HG03575 (cell line): ENCODE results near the gene NCKAP5L.
A peak's percentile ranks its signal among the peaks of the same experiment; 100 is the strongest.

Experiments
- ATAC-seq: cut with Tn5 transposase; IDR thresholded peaks from one replicate; pipeline ENCODE4 v1.9.1; 2021; ENCODE audit not compliant: unreplicated experiment, insufficient number of reproducible peaks, low FRiP score; ENCODE audit errors: extremely low read depth

Gene NCKAP5L

GRCh38 chr12:49763006-49763591 is 65.1 kb downstream of the NCKAP5L start:
- no peak for ATAC-seq

DNA sequence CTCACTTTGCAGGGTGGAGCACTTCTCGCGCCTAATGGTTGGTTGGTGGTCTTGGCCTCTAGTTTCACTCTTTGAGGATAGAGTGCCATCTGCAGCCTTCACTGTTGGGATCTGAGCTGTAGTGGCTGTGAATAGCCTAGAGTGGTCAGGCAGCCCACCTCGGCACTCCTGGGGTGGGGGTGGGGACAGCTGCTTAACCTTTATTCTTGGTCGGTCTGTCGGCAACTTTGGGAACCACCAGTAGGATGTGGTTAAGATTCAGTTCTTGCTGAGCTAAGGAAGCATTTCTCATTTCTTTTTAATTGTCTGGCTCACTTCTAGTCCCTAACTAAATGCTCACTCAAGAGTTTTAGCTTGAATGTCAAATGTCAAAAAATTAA is 65.8 kb downstream of the NCKAP5L start:
- ATAC-seq: no peak

DNA sequence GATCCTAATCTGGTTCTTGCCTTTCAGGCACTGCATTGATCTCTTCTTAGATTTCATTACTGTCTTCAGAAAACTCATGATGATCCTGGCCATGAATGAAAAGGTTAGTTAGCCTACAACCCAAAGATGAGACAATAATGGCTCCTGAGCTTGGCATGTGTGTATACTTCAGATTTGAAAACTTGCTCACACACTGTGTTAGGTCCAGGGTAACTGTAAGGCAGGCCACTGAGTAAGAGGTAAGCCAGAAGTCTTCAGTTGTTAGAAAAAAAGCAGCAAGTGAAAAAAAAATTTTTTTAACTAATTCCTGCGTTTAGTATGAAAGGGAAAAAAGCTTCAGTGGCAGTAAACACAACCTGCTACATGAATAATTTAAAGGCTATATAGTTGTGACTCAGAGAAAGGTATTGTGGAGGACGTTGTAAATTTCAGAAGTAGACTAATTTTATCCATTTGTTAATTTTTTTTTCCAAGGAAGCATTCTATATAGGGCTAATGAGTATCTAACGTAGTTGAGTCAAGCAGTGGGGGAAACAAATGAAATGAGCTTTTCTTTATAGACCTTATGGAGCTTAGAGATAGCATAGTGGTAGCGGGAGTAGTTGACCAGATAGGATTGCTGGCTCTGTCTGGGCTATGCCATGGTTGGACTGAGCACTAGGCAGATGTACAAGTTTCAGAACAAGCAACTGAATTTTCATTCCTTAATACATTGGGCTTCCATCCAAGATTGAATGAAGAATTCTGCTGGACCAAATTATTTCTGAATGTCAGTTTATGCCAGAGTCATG is 66.3 kb downstream of the NCKAP5L start:
- ATAC-seq: no peak

DNA sequence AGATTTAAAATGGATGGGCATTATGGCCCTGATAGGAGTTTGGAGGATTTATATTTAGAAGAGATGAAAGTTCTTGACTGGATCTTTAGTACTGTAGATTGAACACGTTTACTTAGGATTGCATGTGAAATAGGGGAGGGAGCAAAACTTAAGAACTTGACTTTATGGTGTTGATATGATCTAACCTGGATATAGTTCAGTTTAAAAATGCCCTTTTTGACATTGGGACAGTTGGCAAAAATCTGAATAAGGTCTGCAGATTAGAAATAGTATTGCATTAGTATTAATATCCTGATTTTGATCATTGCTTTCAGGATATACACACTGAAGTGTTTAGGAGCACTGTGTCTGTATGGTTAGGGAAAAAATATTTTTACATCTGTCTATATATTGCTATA is 77.2 kb downstream of the NCKAP5L start:
- ATAC-seq: no peak

DNA sequence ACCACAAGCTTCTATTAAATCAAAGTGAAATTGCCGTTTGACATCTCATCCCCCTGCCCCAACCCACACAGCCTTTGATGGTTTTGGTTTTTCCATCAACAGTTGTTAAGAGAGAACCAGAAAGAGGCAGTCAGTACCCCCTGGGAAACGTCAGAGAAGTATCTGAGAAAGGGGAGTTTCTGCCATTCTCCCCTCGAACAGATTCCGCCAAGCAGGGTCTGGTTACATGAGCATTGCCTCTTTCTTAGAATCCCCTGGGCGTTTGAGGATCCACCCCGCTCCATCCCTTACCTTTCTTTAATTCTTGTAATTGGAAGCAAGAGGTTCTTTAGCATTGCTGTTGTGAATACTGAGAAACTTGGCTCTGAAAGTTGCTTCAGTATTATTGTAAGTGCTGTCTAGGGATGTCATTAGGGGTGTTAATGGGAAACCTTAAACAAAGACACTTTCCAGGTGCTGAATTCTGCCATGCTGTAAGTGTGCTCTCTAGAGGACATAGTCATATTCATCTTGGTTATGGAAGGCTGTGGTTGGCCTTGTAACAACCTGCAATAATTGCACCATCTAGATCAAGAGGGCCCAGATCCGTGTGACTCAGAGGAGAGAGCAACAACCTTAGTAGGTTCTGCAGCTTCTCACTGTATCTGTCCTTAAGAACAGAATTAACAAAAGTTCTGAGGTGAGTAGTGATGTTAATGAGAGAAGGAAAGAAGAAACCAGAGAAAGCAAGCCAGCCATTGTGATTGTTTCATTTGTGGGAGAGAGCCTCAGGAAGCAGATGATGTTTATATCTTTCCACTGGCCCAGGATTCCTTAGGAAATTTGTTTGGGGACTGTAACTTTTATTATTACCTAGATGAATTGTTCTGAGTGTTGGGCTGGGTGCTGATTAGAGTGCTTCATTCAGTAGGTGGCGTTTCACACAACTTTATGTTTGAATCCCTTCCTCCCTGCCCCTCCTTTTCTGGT is 77.9 kb downstream of the NCKAP5L start:
- no peak for ATAC-seq

GRCh38 chr12:49748800-49749199 is 79.4 kb downstream of the NCKAP5L start:
- ATAC-seq: no peak

DNA sequence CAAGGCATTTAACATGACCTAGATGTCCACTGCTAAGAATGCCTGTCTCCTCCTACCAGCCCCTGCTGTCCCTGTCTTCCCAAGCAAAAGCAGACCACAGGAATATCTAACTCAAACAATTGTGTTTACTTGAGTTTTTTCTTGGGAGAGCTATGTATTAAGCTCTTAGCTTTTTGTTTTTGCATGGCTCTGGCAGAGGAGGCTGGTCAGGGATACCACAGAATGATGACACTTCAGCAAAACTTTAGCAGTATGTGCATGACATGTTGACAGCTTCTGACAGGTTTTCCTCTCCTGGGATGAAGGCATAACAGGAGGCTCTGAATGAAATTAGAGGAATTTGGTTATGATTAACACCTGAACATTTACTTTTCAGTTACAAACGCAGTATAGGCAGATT is 79.9 kb downstream of the NCKAP5L start:
- ATAC-seq: no peak

GRCh38 chr12:49744363-49744885 is 83.8 kb downstream of the NCKAP5L start:
- ATAC-seq: no peak

- peak; percentile 20 for ATAC-seq
Measured at GRCh38 chr12:49741882-49742620, 86.2 kb downstream of the NCKAP5L start.
